HCT116 (cell line): ENCODE results near the gene OR2H2. TPM values are rescaled to one million over a fixed set of nuclear protein-coding genes. Genes with fewer than 3 reads are reported as not detected.

Experiments used
- ATAC-seq: fragments of 200-7000 bp; cut with Tn5 transposase; 2 replicates; pipeline ENCODE4 v1.9.1; 2020; ENCODE audit warnings: mild to moderate bottlenecking, moderate library complexity
- BruUV-seq: library from RNA; stranded (reverse); fragments of 400-500 nt; replicated peaks from 2 replicates; lab custom pipeline; 2021; lab: Mats Ljungman, UMichigan
- CTCF ChIA-PET: fragments of 300-600 bp; sonication (Branson Sonifier 250); formaldehyde crosslinking; loops from one replicate; lab custom pipeline; 2021; ENCODE audit warnings: antibody characterized with exemption; lab: Charles Lee
- POLR2A ChIA-PET: fragments of 300-600, 350-600 bp; sonication (Branson Sonifier 250); formaldehyde crosslinking; loops from one replicate; lab custom pipeline; 2021; ENCODE audit warnings: antibody characterized with exemption; lab: Charles Lee
- RAD21 ChIA-PET, 2 experiments: fragments of 300-600 bp; sonication (Branson Sonifier 250); formaldehyde crosslinking; loops; one replicate each; lab custom pipeline; 2023; ENCODE audit warnings: low total read pairs in 2 of 2; ENCODE audit not compliant: uncharacterized antibody in 2 of 2, unreplicated experiment in 2 of 2, low non-redundant PET in 1 of 2; lab: Charles Lee
- DNase-seq: peaks from one replicate; pipeline ENCODE4 v3.0.0-alpha.2; 2010; ENCODE audit warnings: low read depth, low spot score
- H2AFZ ChIP-seq: fragments of 200-600 bp; shearing (Covaris generic), sonication (generic); 2 replicates; pipeline ENCODE4 v1.6.1; 2017; ENCODE audit warnings: low read depth, mixed run types, mixed read lengths, antibody characterized with exemption, low read length; ENCODE audit not compliant: poor library complexity, severe bottlenecking
- H3K27ac ChIP-seq: 2 replicates; pipeline ENCODE4 v1.5.1; 2012; ENCODE audit warnings: low read depth, low read length
- H3K27me3 ChIP-seq: fragments of 200-600 bp; sonication (generic); 2 replicates; pipeline ENCODE4 v1.6.1; 2016; ENCODE audit warnings: mixed run types, low read length, mixed read lengths; ENCODE audit not compliant: insufficient read depth
- H3K36me3 ChIP-seq, 2 experiments: fragments of 200-500 bp in 1 of 2; fragments of 200-600 bp in 1 of 2; sonication (Bioruptor generic) in 1 of 2; sonication (generic) in 1 of 2; 2 replicates each; pipeline versions ENCODE4 v1.5.1 to v1.6.1; 2014 to 2016; ENCODE audit warnings: low read length in 2 of 2, inconsistent platforms in 1 of 2, mixed read lengths in 1 of 2, mixed run types in 1 of 2; ENCODE audit not compliant: insufficient read depth in 2 of 2, control insufficient read depth in 1 of 2
- H3K4me1 ChIP-seq, 2 experiments: fragments of 200-600 bp in 1 of 2; sonication (generic) in 1 of 2; 2 replicates each; pipeline versions ENCODE4 v1.5.1 to v1.6.1; 2012 to 2017; ENCODE audit warnings: low read length in 2 of 2, inconsistent platforms in 1 of 2, mild to moderate bottlenecking in 1 of 2, mixed read lengths in 1 of 2, mixed run types in 1 of 2, moderate library complexity in 1 of 2; ENCODE audit not compliant: insufficient read depth in 2 of 2, control insufficient read depth in 1 of 2
- H3K4me2 ChIP-seq: fragments of 200-600 bp; sonication (generic); 2 replicates; pipeline ENCODE4 v1.6.1; 2017; ENCODE audit warnings: mixed run types, low read length, mixed read lengths
- H3K4me3 ChIP-seq, 2 experiments: fragments of 200-600 bp in 1 of 2; sonication (generic) in 1 of 2; replicated peaks in 1 of 2; 2 replicates each; pipeline ENCODE4 v1.5.1; 2011 to 2016; ENCODE audit warnings: low read length in 2 of 2, control low read depth in 1 of 2, low read depth in 1 of 2, mild to moderate bottlenecking in 1 of 2, mixed read lengths in 1 of 2, mixed run types in 1 of 2
- H3K79me2 ChIP-seq: fragments of 200-600 bp; sonication (generic); 2 replicates; pipeline ENCODE4 v1.6.1; 2017; ENCODE audit warnings: mild to moderate bottlenecking, mixed run types, low read length, moderate library complexity, mixed read lengths; ENCODE audit not compliant: insufficient read depth
- H3K9ac ChIP-seq: fragments of 200-600 bp; sonication (generic); 2 replicates; pipeline ENCODE4 v1.6.1; 2016; ENCODE audit warnings: low read length, mixed read lengths
- H3K9me2 ChIP-seq: fragments of 200-600 bp; sonication (generic), shearing (Covaris generic); 2 replicates; pipeline ENCODE4 v1.6.1; 2017; ENCODE audit warnings: mixed run types, mild to moderate bottlenecking, moderate library complexity; ENCODE audit not compliant: insufficient read depth
- H3K9me3 ChIP-seq, 2 experiments: fragments of 200-500 bp in 1 of 2; fragments of 200-600 bp in 1 of 2; sonication (Bioruptor generic) in 1 of 2; sonication (generic) in 1 of 2; 2 replicates each; pipeline ENCODE4 v1.6.1; 2014 to 2017; ENCODE audit warnings: low read length in 2 of 2, mixed read lengths in 2 of 2, inconsistent platforms in 1 of 2, low read depth in 1 of 2, mild to moderate bottlenecking in 1 of 2, mixed run types in 1 of 2, moderate library complexity in 1 of 2; ENCODE audit not compliant: control insufficient read depth in 1 of 2, insufficient read depth in 1 of 2
- H4K20me1 ChIP-seq: fragments of 200-600 bp; sonication (generic), shearing (Covaris generic); 2 replicates; pipeline ENCODE4 v1.6.1; 2017; ENCODE audit warnings: mixed run types, mild to moderate bottlenecking, moderate library complexity; ENCODE audit not compliant: insufficient read depth
- ATF3 ChIP-seq: IDR thresholded peaks from 2 replicates; pipeline ENCODE4 v1.6.1; 2012
- CBX3 ChIP-seq: IDR thresholded peaks from 2 replicates; pipeline ENCODE4 v1.6.1; 2012; ENCODE audit warnings: low read depth
- CEBPB ChIP-seq: IDR thresholded peaks from 2 replicates; pipeline ENCODE4 v1.6.1; 2012; ENCODE audit warnings: low read depth
- ELF1 ChIP-seq: IDR thresholded peaks from 2 replicates; pipeline ENCODE4 v1.6.1; 2012; ENCODE audit warnings: low read depth, borderline replicate concordance
- EZH2 ChIP-seq: fragments of 200-600 bp; sonication (generic); IDR thresholded peaks from 2 replicates; pipeline ENCODE4 v1.6.1; 2017; ENCODE audit warnings: antibody characterized with exemption, mixed run types
- EZH2phosphoT487 ChIP-seq: fragments of 200-600 bp; IDR thresholded peaks from 2 replicates; pipeline ENCODE4 v1.6.1; 2018; ENCODE audit warnings: antibody characterized with exemption, borderline replicate concordance
- FOSL1 ChIP-seq: IDR thresholded peaks from 2 replicates; pipeline ENCODE4 v1.6.1; 2012; ENCODE audit warnings: low read depth
- JUND ChIP-seq: IDR thresholded peaks from 2 replicates; pipeline ENCODE4 v1.6.1; 2012
- POLR2AphosphoS5 ChIP-seq: IDR thresholded peaks from 2 replicates; pipeline ENCODE4 v1.6.1; 2011; ENCODE audit warnings: mild to moderate bottlenecking, low read depth, low read length, moderate library complexity
- SIN3A ChIP-seq: IDR thresholded peaks from 2 replicates; pipeline ENCODE4 v1.6.1; 2012; ENCODE audit warnings: low read depth
- YY1 ChIP-seq: IDR thresholded peaks from 2 replicates; pipeline ENCODE4 v1.6.1; 2011; ENCODE audit warnings: low read length, low read depth, moderate library complexity, mild to moderate bottlenecking; ENCODE audit not compliant: insufficient replicate concordance; ENCODE audit errors: extremely low read depth
- ZFX ChIP-seq: fragments of 450-650 bp; IDR thresholded peaks from 2 replicates; pipeline ENCODE4 v1.6.1; 2017
- ZNF274 ChIP-seq: fragments of 200-500 bp; sonication (Bioruptor generic); IDR thresholded peaks from 2 replicates; pipeline ENCODE4 v1.6.1; 2014; ENCODE audit warnings: mild to moderate bottlenecking, low read depth, low read length, inconsistent platforms
- intact Hi-C: fragments of 100-400 bp; cut with micrococcal nuclease; formaldehyde crosslinking; loops from 2 replicates; pipeline ENCODE4 v1.10.0; 2022
- total RNA-seq: library from RNA; stranded (reverse); gene quantifications from one replicate; pipeline ENCODE4 v1.2.1, GENCODE V29; 2021; ENCODE audit not compliant: unreplicated experiment
- TF ChIP-seq, protein P1 (sequence below), 3 experiments: fragments of 200-600 bp in 1 of 3; sonication (generic) in 1 of 3; IDR thresholded peaks in 2 of 3; conservative IDR thresholded peaks in 1 of 3; 2 replicates each; pipeline ENCODE4 v1.5.1; 2012 to 2017; ENCODE audit warnings: low read depth in 2 of 3, low read length in 2 of 3, antibody characterized with exemption in 1 of 3, borderline replicate concordance in 1 of 3, control low read depth in 1 of 3, mild to moderate bottlenecking in 1 of 3, mixed read lengths in 1 of 3, mixed run types in 1 of 3, moderate library complexity in 1 of 3; ENCODE audit not compliant: insufficient read depth in 1 of 3
- TF ChIP-seq, protein P2 (sequence below): IDR thresholded peaks from 2 replicates; pipeline ENCODE4 v1.6.1; 2011; ENCODE audit warnings: mild to moderate bottlenecking, low read length, moderate library complexity; ENCODE audit not compliant: insufficient replicate concordance; ENCODE audit errors: extremely low read depth

OR2H2 gene
- total RNA-seq, 1 experiment from 2014 or later: not detected

- H3K4me3 ChIP-seq: no peak overlapping the region
- no peak for TF ChIP-seq CBX3
- TF ChIP-seq ATF3: no peak
- no peak for TF ChIP-seq YY1
- TF ChIP-seq EZH2phosphoT487: no peak
- TF ChIP-seq ZFX: no peak
- no peak for TF ChIP-seq EZH2
- no peak for TF ChIP-seq ELF1
- no peaks in the 10 kb centered on the region for H3K36me3 ChIP-seq
- POLR2A ChIA-PET: no interaction called here
- no peak overlapping the region for H3K27ac ChIP-seq
- RAD21 ChIA-PET: no interaction called here
- no peaks in the 10 kb centered on the region for H4K20me1 ChIP-seq
- BruUV-seq: no TSS peak
- no peak overlapping the region for H2AFZ ChIP-seq
- H3K9me2 ChIP-seq: no peaks in the 10 kb centered on the region
- CTCF ChIA-PET: no interaction called here
- no peak overlapping the region for H3K4me2 ChIP-seq
- intact Hi-C loops: no loop called here
- H3K9me3 ChIP-seq: no peaks in the 10 kb centered on the region
- ATAC-seq (no peak), DNase-seq (no peak)
- no peak overlapping the region for H3K9ac ChIP-seq
- H3K4me1 ChIP-seq: no peaks in the 10 kb centered on the region
- H3K27me3 ChIP-seq: no peaks in the 10 kb centered on the region
- no peaks in the 10 kb centered on the region for H3K79me2 ChIP-seq
Measured at GRCh38 chr6:29593199-29593855, 8.4 kb downstream of the OR2H2 start.

- no peaks in the 10 kb centered on the region for H3K27me3 ChIP-seq
- TF ChIP-seq, protein P1, sequence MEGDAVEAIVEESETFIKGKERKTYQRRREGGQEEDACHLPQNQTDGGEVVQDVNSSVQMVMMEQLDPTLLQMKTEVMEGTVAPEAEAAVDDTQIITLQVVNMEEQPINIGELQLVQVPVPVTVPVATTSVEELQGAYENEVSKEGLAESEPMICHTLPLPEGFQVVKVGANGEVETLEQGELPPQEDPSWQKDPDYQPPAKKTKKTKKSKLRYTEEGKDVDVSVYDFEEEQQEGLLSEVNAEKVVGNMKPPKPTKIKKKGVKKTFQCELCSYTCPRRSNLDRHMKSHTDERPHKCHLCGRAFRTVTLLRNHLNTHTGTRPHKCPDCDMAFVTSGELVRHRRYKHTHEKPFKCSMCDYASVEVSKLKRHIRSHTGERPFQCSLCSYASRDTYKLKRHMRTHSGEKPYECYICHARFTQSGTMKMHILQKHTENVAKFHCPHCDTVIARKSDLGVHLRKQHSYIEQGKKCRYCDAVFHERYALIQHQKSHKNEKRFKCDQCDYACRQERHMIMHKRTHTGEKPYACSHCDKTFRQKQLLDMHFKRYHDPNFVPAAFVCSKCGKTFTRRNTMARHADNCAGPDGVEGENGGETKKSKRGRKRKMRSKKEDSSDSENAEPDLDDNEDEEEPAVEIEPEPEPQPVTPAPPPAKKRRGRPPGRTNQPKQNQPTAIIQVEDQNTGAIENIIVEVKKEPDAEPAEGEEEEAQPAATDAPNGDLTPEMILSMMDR (IDR thresholded peaks at IDR 0.05 in 2 of 3, conservative IDR thresholded peaks at IDR 0.05 in 1 of 3; ENCODE audit: borderline replicate concordance in 1 of 3, insufficient read depth in 1 of 3, low read depth in 2 of 3, low read length in 2 of 3): no peak
- no peak for TF ChIP-seq POLR2AphosphoS5
- TF ChIP-seq ATF3: no peak
- no peak for TF ChIP-seq FOSL1
- TF ChIP-seq ZNF274: no peak
- no peak for TF ChIP-seq CBX3
- no peak for TF ChIP-seq YY1
- TF ChIP-seq SIN3A: no peak
- no peak for TF ChIP-seq JUND
- TF ChIP-seq CEBPB: no peak
- TF ChIP-seq, protein P2, sequence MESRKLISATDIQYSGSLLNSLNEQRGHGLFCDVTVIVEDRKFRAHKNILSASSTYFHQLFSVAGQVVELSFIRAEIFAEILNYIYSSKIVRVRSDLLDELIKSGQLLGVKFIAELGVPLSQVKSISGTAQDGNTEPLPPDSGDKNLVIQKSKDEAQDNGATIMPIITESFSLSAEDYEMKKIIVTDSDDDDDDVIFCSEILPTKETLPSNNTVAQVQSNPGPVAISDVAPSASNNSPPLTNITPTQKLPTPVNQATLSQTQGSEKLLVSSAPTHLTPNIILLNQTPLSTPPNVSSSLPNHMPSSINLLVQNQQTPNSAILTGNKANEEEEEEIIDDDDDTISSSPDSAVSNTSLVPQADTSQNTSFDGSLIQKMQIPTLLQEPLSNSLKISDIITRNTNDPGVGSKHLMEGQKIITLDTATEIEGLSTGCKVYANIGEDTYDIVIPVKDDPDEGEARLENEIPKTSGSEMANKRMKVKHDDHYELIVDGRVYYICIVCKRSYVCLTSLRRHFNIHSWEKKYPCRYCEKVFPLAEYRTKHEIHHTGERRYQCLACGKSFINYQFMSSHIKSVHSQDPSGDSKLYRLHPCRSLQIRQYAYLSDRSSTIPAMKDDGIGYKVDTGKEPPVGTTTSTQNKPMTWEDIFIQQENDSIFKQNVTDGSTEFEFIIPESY: no peak
Measured at GRCh38 chr6:29596381-29596900, 11.5 kb downstream of the OR2H2 start.

More at GRCh38 chr6:29596381-29596900, 11.5 kb downstream of the OR2H2 start:
- ATAC-seq (no peak), DNase-seq (no peak)
- Histone ChIP-seq H3K4me2 (no peak overlapping the region), H3K4me3 (no peak overlapping the region), H2AFZ (no peak overlapping the region), H3K9me2 (no peaks in the 10 kb centered on the region), H3K9me3 (no peaks in the 10 kb centered on the region), H3K36me3 (no peaks in the 10 kb centered on the region; a peak in 1 of 4 replicates), H3K4me1 (no peaks in the 10 kb centered on the region), H3K9ac (no peak overlapping the region), H3K27ac (no peak overlapping the region), H4K20me1 (no peaks in the 10 kb centered on the region), H3K79me2 (no peaks in the 10 kb centered on the region)
- ChIA-PET CTCF (no interaction called here), RAD21 (no interaction called here), POLR2A (no interaction called here)
- no TSS peak for BruUV-seq
- intact Hi-C loops: no loop called here
